IMR-90 (cell line): ENCODE data around the gene NTSR2. TPM values are rescaled to one million over a fixed set of nuclear protein-coding genes. Genes with fewer than 3 reads are reported as not detected.
A peak's percentile ranks its signal among the peaks of the same experiment; 100 is the strongest.

Experiments used
- ATAC-seq: fragments of 200-7000 bp; cut with Tn5 transposase; 2 replicates; pipeline ENCODE4 v1.9.1; 2020; ENCODE audit warnings: low read depth, mild to moderate bottlenecking, moderate library complexity
- BruUV-seq: library from RNA; stranded (reverse); fragments of 400-500 nt; replicated peaks from 2 replicates; lab custom pipeline; 2021; lab: Mats Ljungman, UMichigan
- CTCF ChIA-PET: fragments of 300-600 bp; formaldehyde crosslinking; extraction: SDS; loops from one replicate; lab custom pipeline; 2021; ENCODE audit warnings: antibody characterized with exemption; lab: Yijun Ruan, JAX
- POLR2A ChIA-PET: fragments of 300-600 bp; sonication (Branson Sonifier 250); formaldehyde crosslinking; loops from one replicate; lab custom pipeline; 2022; ENCODE audit warnings: antibody characterized with exemption; ENCODE audit not compliant: unreplicated experiment; lab: Charles Lee
- DNase-seq: peaks from one replicate; pipeline ENCODE4 v3.0.0; 2013
- H2AFZ ChIP-seq: replicated peaks from 2 replicates; pipeline ENCODE3; 2013; ENCODE audit warnings: low read length, mild to moderate bottlenecking; ENCODE audit not compliant: poor library complexity
- H2AK5ac ChIP-seq: 2 replicates; pipeline ENCODE4 v1.6.1; 2013; ENCODE audit warnings: low read depth, low read length, inconsistent platforms
- H2AK9ac ChIP-seq: replicated peaks from 2 replicates; pipeline ENCODE3; 2013; ENCODE audit warnings: mild to moderate bottlenecking, low read depth, low read length, moderate library complexity; ENCODE audit not compliant: poor library complexity
- H2BK120ac ChIP-seq: 2 replicates; pipeline ENCODE4 v1.6.1; 2013; ENCODE audit warnings: low read depth, low read length, inconsistent platforms
- H2BK15ac ChIP-seq: 3 replicates; pipeline ENCODE4 v1.6.1; 2013; ENCODE audit warnings: low read depth, low read length, inconsistent platforms
- H2BK20ac ChIP-seq: 2 replicates; pipeline ENCODE4 v1.6.1; 2013; ENCODE audit warnings: low read depth, mild to moderate bottlenecking, inconsistent platforms, low read length, moderate library complexity
- H2BK5ac ChIP-seq: 2 replicates; pipeline ENCODE4 v1.6.1; 2013; ENCODE audit warnings: mild to moderate bottlenecking, low read depth, low read length, inconsistent platforms; ENCODE audit not compliant: poor library complexity, severe bottlenecking
- H3K14ac ChIP-seq: replicated peaks from 2 replicates; pipeline ENCODE4 v1.6.1; 2013; ENCODE audit warnings: low read depth, low read length, inconsistent platforms
- H3K18ac ChIP-seq: 2 replicates; pipeline ENCODE4 v1.6.1; 2013; ENCODE audit warnings: low read depth, low read length, control low read depth
- H3K23ac ChIP-seq: 2 replicates; pipeline ENCODE4 v1.6.1; 2013; ENCODE audit warnings: low read depth, low read length, inconsistent platforms
- H3K27ac ChIP-seq: 2 replicates; pipeline ENCODE4 v1.5.1; 2013; ENCODE audit warnings: mild to moderate bottlenecking, control low read depth, low read length; ENCODE audit not compliant: insufficient read depth
- H3K27me3 ChIP-seq: 2 replicates; pipeline ENCODE4 v1.6.1; 2013; ENCODE audit warnings: low read length; ENCODE audit not compliant: control insufficient read depth, insufficient read depth
- H3K36me3 ChIP-seq: 2 replicates; pipeline ENCODE4 v1.6.1; 2013; ENCODE audit warnings: low read length, mixed read lengths; ENCODE audit not compliant: control insufficient read depth, insufficient read depth
- H3K4ac ChIP-seq: 2 replicates; pipeline ENCODE4 v1.6.1; 2013; ENCODE audit warnings: low read depth, low read length, inconsistent platforms
- H3K4me1 ChIP-seq: 2 replicates; pipeline ENCODE4 v1.6.1; 2013; ENCODE audit warnings: low read length, mixed read lengths; ENCODE audit not compliant: control insufficient read depth, insufficient read depth
- H3K4me2 ChIP-seq: 2 replicates; pipeline ENCODE4 v1.6.1; 2013; ENCODE audit warnings: low read depth, mild to moderate bottlenecking, control low read depth, low read length, moderate library complexity
- H3K4me3 ChIP-seq: 2 replicates; pipeline ENCODE4 v1.5.1; 2013; ENCODE audit warnings: low read depth, mild to moderate bottlenecking, control low read depth, low read length, moderate library complexity; ENCODE audit not compliant: insufficient read depth
- H3K56ac ChIP-seq: 2 replicates; pipeline ENCODE4 v1.6.1; 2013; ENCODE audit warnings: low read length, inconsistent platforms; ENCODE audit not compliant: insufficient read depth; ENCODE audit errors: extremely low read depth
- H3K79me1 ChIP-seq, 2 experiments: 2 replicates each; pipeline ENCODE4 v1.6.1; 2013; ENCODE audit warnings: low read length in 2 of 2, inconsistent platforms in 1 of 2, low read depth in 1 of 2
- H3K9ac ChIP-seq: 2 replicates; pipeline ENCODE4 v1.6.1; 2013; ENCODE audit warnings: low read depth, low read length, control low read depth
- H3K9me1 ChIP-seq: 2 replicates; pipeline ENCODE4 v1.6.1; 2013; ENCODE audit warnings: low read length, inconsistent platforms; ENCODE audit not compliant: insufficient read depth
- H3K9me3 ChIP-seq: 2 replicates; pipeline ENCODE4 v1.6.1; 2013; ENCODE audit warnings: low read length; ENCODE audit not compliant: control insufficient read depth, insufficient read depth
- H4K20me1 ChIP-seq: 2 replicates; pipeline ENCODE4 v1.6.1; 2013; ENCODE audit warnings: low read length, inconsistent platforms; ENCODE audit not compliant: insufficient read depth
- H4K5ac ChIP-seq: 2 replicates; pipeline ENCODE4 v1.6.1; 2013; ENCODE audit warnings: mild to moderate bottlenecking, low read depth, low read length, control low read depth
- H4K8ac ChIP-seq, 2 experiments: 2 replicates each; pipeline ENCODE4 v1.6.1; 2013; ENCODE audit warnings: low read depth in 2 of 2, low read length in 2 of 2, control low read depth in 1 of 2, inconsistent platforms in 1 of 2
- H4K91ac ChIP-seq: 2 replicates; pipeline ENCODE4 v1.6.1; 2013; ENCODE audit warnings: low read depth, low read length, inconsistent platforms; ENCODE audit not compliant: insufficient read depth
- BHLHE40 ChIP-seq: fragments of 150-350 bp; IDR thresholded peaks from 2 replicates; pipeline ENCODE4 v1.6.1; 2016; ENCODE audit warnings: mild to moderate bottlenecking, low read depth, low read length
- CEBPB ChIP-seq: IDR thresholded peaks from 2 replicates; pipeline ENCODE4 v1.6.1; 2012; ENCODE audit warnings: low read depth, low read length, improper control_type of control experiment
- CHD1 ChIP-seq: IDR thresholded peaks from 2 replicates; pipeline ENCODE4 v1.6.1; 2012; ENCODE audit warnings: low read depth, low read length, improper control_type of control experiment
- CTCF ChIP-seq: conservative IDR thresholded peaks from 2 replicates; pipeline ENCODE4 v1.5.1; 2012; ENCODE audit warnings: mild to moderate bottlenecking, low read depth, low read length, improper control_type of control experiment
- ELK1 ChIP-seq: fragments of 150-350 bp; IDR thresholded peaks from 2 replicates; pipeline ENCODE4 v1.6.1; 2016; ENCODE audit warnings: low read depth, mild to moderate bottlenecking, low read length, moderate library complexity, borderline replicate concordance
- FOS ChIP-seq: fragments of 150-350 bp; IDR thresholded peaks from 2 replicates; pipeline ENCODE4 v1.6.1; 2016; ENCODE audit warnings: low read depth, low read length
- MAFK ChIP-seq: IDR thresholded peaks from 2 replicates; pipeline ENCODE4 v1.6.1; 2012; ENCODE audit warnings: low read depth, low read length, improper control_type of control experiment
- MAZ ChIP-seq: IDR thresholded peaks from 2 replicates; pipeline ENCODE4 v1.6.1; 2012; ENCODE audit warnings: low read depth, mild to moderate bottlenecking, low read length, improper control_type of control experiment, moderate library complexity, borderline replicate concordance
- MXI1 ChIP-seq: IDR thresholded peaks from 2 replicates; pipeline ENCODE4 v1.6.1; 2012; ENCODE audit warnings: low read depth, mild to moderate bottlenecking, low read length, moderate library complexity, borderline replicate concordance
- NFE2L2 ChIP-seq: fragments of 150-350 bp; IDR thresholded peaks from 2 replicates; pipeline ENCODE4 v1.6.1; 2016; ENCODE audit warnings: low read depth, mild to moderate bottlenecking, low read length
- POLR2A ChIP-seq: IDR thresholded peaks from 2 replicates; pipeline ENCODE4 v1.6.1; 2012; ENCODE audit warnings: mild to moderate bottlenecking, low read depth, low read length
- RAD21 ChIP-seq: IDR thresholded peaks from 2 replicates; pipeline ENCODE4 v1.6.1; 2012; ENCODE audit warnings: low read length, improper control_type of control experiment
- RCOR1 ChIP-seq: IDR thresholded peaks from 2 replicates; pipeline ENCODE4 v1.6.1; 2012; ENCODE audit warnings: mild to moderate bottlenecking, low read length, improper control_type of control experiment; ENCODE audit not compliant: insufficient replicate concordance
- RFX5 ChIP-seq: IDR thresholded peaks from 2 replicates; pipeline ENCODE4 v1.8.0; 2012; ENCODE audit warnings: low read depth, mild to moderate bottlenecking, low read length, moderate library complexity
- SMC3 ChIP-seq: fragments of 150-350 bp; IDR thresholded peaks from 2 replicates; pipeline ENCODE4 v1.6.1; 2016; ENCODE audit warnings: low read depth, mild to moderate bottlenecking, antibody characterized with exemption, low read length, moderate library complexity
- WGBS, 2 experiments: methylation state at CpG; one replicate each; pipeline versions ENCODE4 v1.1.5 to v1.1.7; 2013; ENCODE audit warnings: missing lambda C conversion rate in 2 of 2; ENCODE audit not compliant: insufficient read length in 1 of 2; ENCODE audit errors: extremely low coverage in 2 of 2; 5-methylcytosine and 5-hydroxymethylcytosine counted together
- dilution Hi-C: fragments of 300-500 bp; cut with HindIII; formaldehyde crosslinking; loops from one replicate; pipeline ENCODE4 v1.14.3; 2018; ENCODE audit warnings: low sequenced_read_pairs; ENCODE audit not compliant: unreplicated experiment
- in situ Hi-C: fragments of 300-500 bp; cut with MboI; formaldehyde crosslinking; loops from 3 replicates; pipeline ENCODE4 v1.14.3; 2019; ENCODE audit warnings: low sequenced_read_pairs, inconsistent platforms, mixed read lengths
- intact Hi-C: fragments of 100-400 bp; cut with micrococcal nuclease; formaldehyde crosslinking; loops from 2 replicates; pipeline ENCODE4 v1.10.0; 2022
- polyA plus RNA-seq, 3 experiments: library from polyadenylated mRNA; depleted of rRNA; stranded (reverse); fragments of >200 nt; gene quantifications; 2 replicates each; pipeline ENCODE4 v1.2.3, GENCODE V29; 2012; ENCODE audit warnings: low replicate concordance in 1 of 3
- total RNA-seq: library from RNA; depleted of rRNA; stranded (reverse); fragments of >200 nt; gene quantifications from 2 replicates; pipeline ENCODE4 v1.2.3, GENCODE V29; 2012
- TF ChIP-seq, protein P1 (sequence below): fragments of 150-350 bp; IDR thresholded peaks from 2 replicates; pipeline ENCODE4 v1.6.1; 2017; ENCODE audit warnings: mild to moderate bottlenecking, antibody characterized with exemption, low read length, low read depth

Gene NTSR2
- total and polyA plus RNA-seq, 2 of the 4 experiments (the other 2 are of a cell fraction) = not detected

DNA sequence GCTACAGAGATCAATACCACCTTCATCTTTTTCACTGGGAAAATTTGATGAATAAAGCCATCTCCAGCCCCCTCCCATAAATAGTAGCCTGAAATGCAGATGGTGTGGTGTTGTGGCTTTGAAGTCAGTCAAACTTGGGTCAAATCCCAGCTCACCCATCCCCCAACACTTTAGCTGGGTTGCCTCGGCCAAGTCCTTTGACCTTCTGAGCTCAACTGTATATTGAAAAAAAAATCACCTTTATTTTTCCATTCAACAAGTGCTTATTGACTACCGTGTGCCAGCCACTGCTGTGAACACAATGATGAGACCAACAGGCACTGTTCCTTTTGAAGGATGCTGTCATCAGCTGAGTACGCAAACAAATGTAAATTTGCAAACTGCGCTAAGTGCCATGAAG is 35.1 kb upstream of the NTSR2 start:
- Histone ChIP-seq H3K4me2 (no peak overlapping the region), H2BK15ac (no peak overlapping the region), H3K23ac (no peak overlapping the region), H3K9me3 (no peaks in the 10 kb centered on the region), H3K27me3 (no peaks in the 10 kb centered on the region), H3K14ac (no peak overlapping the region), H4K8ac (no peak overlapping the region), H2BK20ac (0 out of 2 replicates have a peak overlapping the region, but pooled peaks have one; percentile 21), H3K9ac (no peak overlapping the region), H3K9me1 (peaks cover 4% of the 10 kb centered on the region; the same call in 1 of the 2 replicates), H3K56ac (no peak overlapping the region), H4K91ac (no peak overlapping the region), H3K18ac (no peak overlapping the region), H2AFZ (no peak overlapping the region), H3K79me1 (no peaks in the 10 kb centered on the region), H3K36me3 (no peaks in the 10 kb centered on the region), H4K5ac (no peak overlapping the region), H3K4me1 (peaks cover 6% of the 10 kb centered on the region), H3K4ac (no peak overlapping the region), H3K4me3 (no peak overlapping the region), H3K27ac (no peak overlapping the region), H4K20me1 (no peaks in the 10 kb centered on the region), H2BK120ac (no peak overlapping the region), H2BK5ac (no peak overlapping the region), H2AK5ac (no peak overlapping the region), H2AK9ac (no peak overlapping the region)
- in situ Hi-C loops (no loop called here), intact Hi-C loops (no loop called here), dilution Hi-C loops (no loop called here)
- ChIA-PET CTCF (interaction anchor here (1.3 kb wide), 1 partner anchor 34 kb away, joined by 4 read pairs; no protein-coding TSS in a partner anchor), POLR2A (no interaction called here)
- TF ChIP-seq RAD21 (no peak), FOS (no peak), RFX5 (no peak), MAZ (no peak), MAFK (no peak), CEBPB (no peak), MXI1 (no peak), BHLHE40 (no peak), POLR2A (no peak), CTCF (no peak), NFE2L2 (no peak), CHD1 (no peak), RCOR1 (no peak), ELK1 (no peak), SMC3 (no peak)
- TF ChIP-seq, protein P1, sequence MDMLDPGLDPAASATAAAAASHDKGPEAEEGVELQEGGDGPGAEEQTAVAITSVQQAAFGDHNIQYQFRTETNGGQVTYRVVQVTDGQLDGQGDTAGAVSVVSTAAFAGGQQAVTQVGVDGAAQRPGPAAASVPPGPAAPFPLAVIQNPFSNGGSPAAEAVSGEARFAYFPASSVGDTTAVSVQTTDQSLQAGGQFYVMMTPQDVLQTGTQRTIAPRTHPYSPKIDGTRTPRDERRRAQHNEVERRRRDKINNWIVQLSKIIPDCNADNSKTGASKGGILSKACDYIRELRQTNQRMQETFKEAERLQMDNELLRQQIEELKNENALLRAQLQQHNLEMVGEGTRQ = no peak
- WGBS, 2 experiments = 100% methylated on average over 1 of the region's 4 CpGs; no CpG with 5 or more reads in 1 of the 2 experiments
- ATAC-seq (no peak), DNase-seq (no peak)
- no TSS peak for BruUV-seq
